Ecto neural progenitor cell (in vitro differentiated cells): ENCODE data around the gene OTUD4.
"Not testable (repeated sequence)": the region's sequence is repeated elsewhere in the genome, so short reads cannot be mapped to it uniquely, and the experiment has no call there.

Experiments used
- DNase-seq: peaks from one replicate; pipeline ENCODE4 v3.0.0-alpha.2; 2018; ENCODE audit warnings: low spot score

Gene OTUD4

GRCh38 chr4:145178740-145179280 lies 1.6 kb downstream of the OTUD4 start:
- DNase-seq, result no peak

GRCh38 chr4:145177906-145178538 lies 2.4 kb downstream of the OTUD4 start:
- DNase-seq, result no peak

- no peak for DNase-seq
These were observed 2.9 kb downstream of the OTUD4 start for GRCh38 chr4:145177511-145177905.

GRCh38 chr4:145176641-145177432 lies 3.6 kb downstream of the OTUD4 start:
- DNase-seq, result no peak

- no peak for DNase-seq
These were observed 8.5 kb downstream of the OTUD4 start for GRCh38 chr4:145171911-145172310.

- no peak for DNase-seq
These were observed 10.2 kb downstream of the OTUD4 start for GRCh38 chr4:145170223-145170622.

- no peak for DNase-seq
These were observed 11.7 kb downstream of the OTUD4 start for GRCh38 chr4:145168581-145169187.

- DNase-seq, result no peak
These were observed 12.5 kb downstream of the OTUD4 start for GRCh38 chr4:145167887-145168286.

- no peak for DNase-seq
These were observed 18.8 kb downstream of the OTUD4 start for GRCh38 chr4:145161549-145161948.

GRCh38 chr4:145156986-145157385 lies 23.4 kb downstream of the OTUD4 start:
- no peak for DNase-seq

- DNase-seq, result no peak
These were observed 25.0 kb downstream of the OTUD4 start for GRCh38 chr4:145155268-145155870.

- no peak for DNase-seq
These were observed 25.8 kb downstream of the OTUD4 start for GRCh38 chr4:145154573-145154972.

- no peak for DNase-seq
These were observed 26.5 kb downstream of the OTUD4 start for GRCh38 chr4:145153904-145154298.

- DNase-seq, result no peak
These were observed 27.0 kb downstream of the OTUD4 start for GRCh38 chr4:145153181-145153903.

- no peak for DNase-seq
These were observed 31.4 kb downstream of the OTUD4 start for GRCh38 chr4:145148980-145149379.

GRCh38 chr4:145136219-145136618 lies 44.2 kb downstream of the OTUD4 start:
- DNase-seq, result not testable (repeated sequence)

GRCh38 chr4:145132511-145133098 lies 47.8 kb downstream of the OTUD4 start:
- no peak for DNase-seq

- DNase-seq, result no peak
These were observed 48.5 kb downstream of the OTUD4 start for GRCh38 chr4:145131848-145132247.

- DNase-seq, result no peak
These were observed 49.5 kb downstream of the OTUD4 start for GRCh38 chr4:145130788-145131399.

- no peak for DNase-seq
These were observed 50.3 kb downstream of the OTUD4 start for GRCh38 chr4:145130130-145130529.

GRCh38 chr4:145125396-145125795 lies 55.0 kb downstream of the OTUD4 start:
- no peak for DNase-seq
